ENCODE results near the gene ALCAM. TPM values are rescaled to one million over a fixed set of nuclear protein-coding genes. Genes with fewer than 3 reads are reported as not detected.

ALCAM gene
- total RNA-seq, 2 donors from 2014 or later, result 32.2 to 91.2 TPM

GRCh38 chr3:105458518-105459215, 92.0 kb downstream of the ALCAM start:
- Histone ChIP-seq H3K9me3 (no peaks in the 10 kb centered on the region), H3K27ac (no peak overlapping the region), H3K27me3 (replicated peaks; ENCODE audit: insufficient read depth) (no peaks in the 10 kb centered on the region), H3K36me3 (no peaks in the 10 kb centered on the region), H3K4me1 (replicated peaks) (no peaks in the 10 kb centered on the region), H3K4me3 (no peak overlapping the region)
- no peak for DNase-seq (ENCODE audit: low spot score)
- 89% methylated on average over 3 of the region's 3 CpGs for WGBS
- TF ChIP-seq POLR2AphosphoS5 (IDR thresholded peaks at IDR 0.05) (no peak), POLR2A (IDR thresholded peaks at IDR 0.05) (no peak)
- intact Hi-C loops (cut with DNase I), result no loop called here

- TF ChIP-seq POLR2AphosphoS5 (IDR thresholded peaks at IDR 0.05) (no peak), POLR2A (IDR thresholded peaks at IDR 0.05) (no peak), CTCF (IDR thresholded peaks at IDR 0.05) (no peak)
- Histone ChIP-seq H3K4me3 (no peak overlapping the region), H3K27ac (no peak overlapping the region), H3K4me1 (replicated peaks) (no peaks in the 10 kb centered on the region), H3K9me3 (no peaks in the 10 kb centered on the region), H3K27me3 (replicated peaks; ENCODE audit: insufficient read depth) (no peaks in the 10 kb centered on the region), H3K36me3 (no peaks in the 10 kb centered on the region)
- no peak for DNase-seq (ENCODE audit: low spot score)
- 72% methylated on average over 3 of the region's 3 CpGs for WGBS
- intact Hi-C loops (cut with DNase I), result no loop called here
These were observed 93.0 kb downstream of the ALCAM start for GRCh38 chr3:105459566-105460290.

GRCh38 chr3:105463620-105464019, 96.9 kb downstream of the ALCAM start:
- Histone ChIP-seq H3K27me3 (replicated peaks; ENCODE audit: insufficient read depth) (no peaks in the 10 kb centered on the region), H3K9me3 (no peaks in the 10 kb centered on the region), H3K4me3 (no peak overlapping the region), H3K27ac (no peak overlapping the region), H3K36me3 (no peaks in the 10 kb centered on the region), H3K4me1 (replicated peaks) (no peaks in the 10 kb centered on the region)
- intact Hi-C loops (cut with DNase I), result no loop called here
- WGBS, result 67% methylated on average over 1 of the region's 1 CpG
- no peak for DNase-seq (ENCODE audit: low spot score)
- no peak for TF ChIP-seq POLR2AphosphoS5 (IDR thresholded peaks at IDR 0.05)

- H3K4me1 ChIP-seq (replicated peaks), result no peaks in the 10 kb centered on the region
- intact Hi-C loops (cut with DNase I), result no loop called here
- no peak overlapping the region for H3K4me3 ChIP-seq
- no peak for DNase-seq (ENCODE audit: low spot score)
- no peaks in the 10 kb centered on the region for H3K27me3 ChIP-seq (replicated peaks; ENCODE audit: insufficient read depth)
- H3K27ac ChIP-seq, result no peak overlapping the region
- no peaks in the 10 kb centered on the region for H3K36me3 ChIP-seq
- TF ChIP-seq POLR2AphosphoS5 (IDR thresholded peaks at IDR 0.05) (no peak), POLR2A (IDR thresholded peaks at IDR 0.05) (no peak), CTCF (IDR thresholded peaks at IDR 0.05) (no peak)
- H3K9me3 ChIP-seq, result no peaks in the 10 kb centered on the region
- 92% methylated on average over 2 of the region's 2 CpGs for WGBS
These were observed 98.6 kb downstream of the ALCAM start for GRCh38 chr3:105465251-105465853.

- DNase-seq (ENCODE audit: low spot score), result no peak
- TF ChIP-seq CTCF (IDR thresholded peaks at IDR 0.05), result no peak
- TF ChIP-seq POLR2AphosphoS5 (IDR thresholded peaks at IDR 0.05), result no peak
- no peak for TF ChIP-seq POLR2A (IDR thresholded peaks at IDR 0.05)
- no peak overlapping the region for H3K27ac ChIP-seq
- no peak overlapping the region for H3K4me3 ChIP-seq
- no peaks in the 10 kb centered on the region for H3K36me3 ChIP-seq
- H3K4me1 ChIP-seq (replicated peaks), result no peaks in the 10 kb centered on the region
- no peaks in the 10 kb centered on the region for H3K27me3 ChIP-seq (replicated peaks; ENCODE audit: insufficient read depth)
- 77% methylated on average over 3 of the region's 3 CpGs for WGBS
- intact Hi-C loops (cut with DNase I), result no loop called here
- no peaks in the 10 kb centered on the region for H3K9me3 ChIP-seq
These were observed 99.4 kb downstream of the ALCAM start for GRCh38 chr3:105466072-105466471.
